HepG2 (cell line): ENCODE data around the gene PIP4K2C. TPM values are rescaled to one million over a fixed set of nuclear protein-coding genes. Genes with fewer than 3 reads are reported as not detected.

ENCODE experiments used
- ASH2L ChIP-seq: fragments of 300-600, 200-600 bp; sonication (generic); IDR thresholded peaks from 2 replicates; pipeline ENCODE4 v1.7.0; 2017; ENCODE audit warnings: low read depth, mild to moderate bottlenecking, moderate library complexity, mixed read lengths, low read length; ENCODE audit not compliant: insufficient read length
- DR1 ChIP-seq: sonication (generic); formaldehyde crosslinking; IDR thresholded peaks from 2 replicates; pipeline ENCODE4 v1.8.0; 2021; ENCODE audit warnings: mild to moderate bottlenecking, missing genetic modification reagents, inconsistent platforms
- GPBP1L1 ChIP-seq: sonication (generic); formaldehyde crosslinking; IDR thresholded peaks from 2 replicates; pipeline ENCODE4 v1.5.0; 2020; ENCODE audit warnings: mild to moderate bottlenecking, missing genetic modification reagents
- HNRNPK ChIP-seq: fragments of 200-400 bp; formaldehyde crosslinking; IDR thresholded peaks from 2 replicates; pipeline ENCODE4 v1.6.1; 2018; ENCODE audit warnings: low read length, low read depth, moderate library complexity, mild to moderate bottlenecking; ENCODE audit not compliant: poor library complexity, severe bottlenecking
- MXD4 ChIP-seq: IDR thresholded peaks from 2 replicates; pipeline ENCODE4 v1.6.1; 2016; ENCODE audit warnings: mild to moderate bottlenecking, missing biosample characterization, missing genetic modification reagents
- PTBP1 ChIP-seq: fragments of 200-400 bp; formaldehyde crosslinking; IDR thresholded peaks from 2 replicates; pipeline ENCODE4 v1.6.1; 2018; ENCODE audit warnings: low read length, low read depth; ENCODE audit not compliant: poor library complexity, severe bottlenecking
- SPEN ChIP-seq: sonication (generic); formaldehyde crosslinking; IDR thresholded peaks from 2 replicates; pipeline ENCODE4 v1.5.1; 2020; ENCODE audit warnings: low read depth, mild to moderate bottlenecking, missing genetic modification reagents
- SRSF1 ChIP-seq: fragments of 200-400 bp; formaldehyde crosslinking; optimal IDR thresholded peaks from 2 replicates; pipeline ENCODE3; 2017; ENCODE audit warnings: mild to moderate bottlenecking, low read depth, low read length, moderate library complexity
- THRA ChIP-seq: sonication (generic); formaldehyde crosslinking; IDR thresholded peaks from 2 replicates; pipeline ENCODE4 v1.4.0; 2020; ENCODE audit warnings: missing genetic modification reagents, borderline replicate concordance
- ZBTB26 ChIP-seq: IDR thresholded peaks from 2 replicates; pipeline ENCODE4 v1.6.1; 2016; ENCODE audit warnings: missing compliant biosample characterization, missing genetic modification reagents, borderline replicate concordance
- ZFP90 ChIP-seq: sonication (generic); formaldehyde crosslinking; IDR thresholded peaks from 2 replicates; pipeline ENCODE4 v1.8.0; 2022; ENCODE audit warnings: missing genetic modification reagents, mild to moderate bottlenecking, inconsistent platforms, borderline replicate concordance
- ZFP91 ChIP-seq: sonication (generic); formaldehyde crosslinking; IDR thresholded peaks from 2 replicates; pipeline ENCODE4 v1.9.0; 2022; ENCODE audit warnings: missing genetic modification reagents, mild to moderate bottlenecking, borderline replicate concordance
- ZFY ChIP-seq: sonication (generic); formaldehyde crosslinking; IDR thresholded peaks from 2 replicates; pipeline ENCODE4 v1.4.0; 2020; ENCODE audit warnings: missing genetic modification reagents
- ZNF160 ChIP-seq: sonication (generic); formaldehyde crosslinking; IDR thresholded peaks from 2 replicates; pipeline ENCODE4 v1.8.0; 2022; ENCODE audit warnings: mild to moderate bottlenecking, inconsistent platforms, missing genetic modification reagents
- ZNF251 ChIP-seq: sonication (generic); formaldehyde crosslinking; IDR thresholded peaks from 2 replicates; pipeline ENCODE4 v1.9.0; 2021; ENCODE audit warnings: mild to moderate bottlenecking, missing genetic modification reagents
- ZNF446 ChIP-seq: sonication (generic); formaldehyde crosslinking; IDR thresholded peaks from 2 replicates; pipeline ENCODE4 v1.5.0; 2020; ENCODE audit warnings: mild to moderate bottlenecking, missing genetic modification reagents
- ZNF503 ChIP-seq: sonication (generic); formaldehyde crosslinking; IDR thresholded peaks from 2 replicates; pipeline ENCODE4 v1.4.0; 2020; ENCODE audit warnings: missing genetic modification reagents
- ZNF530 ChIP-seq: sonication (generic); formaldehyde crosslinking; IDR thresholded peaks from 2 replicates; pipeline ENCODE4 v1.5.0; 2020; ENCODE audit warnings: low read depth, mild to moderate bottlenecking, missing genetic modification reagents
- ZNF558 ChIP-seq: sonication (generic); formaldehyde crosslinking; IDR thresholded peaks from 2 replicates; pipeline ENCODE4 v1.9.0; 2022; ENCODE audit warnings: mild to moderate bottlenecking, missing genetic modification reagents, borderline replicate concordance
- ZNF83 ChIP-seq: sonication (generic); formaldehyde crosslinking; IDR thresholded peaks from 2 replicates; pipeline ENCODE4 v1.4.0; 2020; ENCODE audit warnings: missing genetic modification reagents, mild to moderate bottlenecking, borderline replicate concordance
- polyA plus RNA-seq, 8 experiments: library from polyadenylated mRNA; depleted of rRNA in 3 of 8; stranded (reverse) in 7 of 8; unstranded in 1 of 8; fragments of >200 nt; fragmentation: Illumina TruSeq in 4 of 8; extraction: Trizol in 4 of 8; gene quantifications; 2 replicates each; pipeline versions ENCODE4 v1.2.1 to v1.2.3, GENCODE V29; 2011 to 2016; ENCODE audit warnings: low read depth in 4 of 8, missing spikeins in 1 of 8, mixed read lengths in 1 of 8; ENCODE audit not compliant: insufficient read depth in 1 of 8
- total RNA-seq, 5 experiments: library from RNA; depleted of rRNA; stranded (reverse); fragments of >200 nt; fragmentation: Illumina TruSeq; extraction: Trizol; gene quantifications; 2 replicates each; pipeline ENCODE4 v1.2.3, GENCODE V29; 2016; ENCODE audit warnings: low read depth in 1 of 5

PIP4K2C gene
- total and polyA plus RNA-seq, 2 of the 13 experiments (the other 11 are each of a cell fraction or from before 2014, with no cell fraction given), result 23.3 to 26.4 TPM

- TF ChIP-seq SPEN (CRISPR knock-in tag) (peak; percentile 79), SRSF1 (peak; percentile 39), ZFP90 (0 out of 2 replicates have a peak, but pooled peaks have one; percentile 23), ZNF446 (CRISPR knock-in tag) (peak; percentile 73; the same call in 1 of the 2 replicates), ZNF83 (CRISPR knock-in tag) (no peak), DR1 (CRISPR knock-in tag) (peak; percentile 47; the same call in 1 of the 2 replicates), ZNF160 (CRISPR knock-in tag) (peak; percentile 38; the same call in 1 of the 2 replicates), MXD4 (peak; percentile 46; the same call in 1 of the 2 replicates), ZNF251 (CRISPR knock-in tag) (no peak), ZNF530 (no peak), ASH2L (peak; percentile 39), ZFP91 (CRISPR knock-in tag) (peak; percentile 52; the same call in 1 of the 2 replicates), ZBTB26 (CRISPR knock-in tag) (0 out of 2 replicates have a peak, but pooled peaks have one; percentile 37), ZNF503 (peak; percentile 19; the same call in 1 of the 2 replicates), PTBP1 (no peak), THRA (peak; percentile 47; the same call in 1 of the 2 replicates), ZFY (CRISPR knock-in tag) (peak; percentile 93), ZNF558 (CRISPR knock-in tag) (peak; percentile 44; the same call in 1 of the 2 replicates), GPBP1L1 (CRISPR knock-in tag) (no peak), HNRNPK (peak; percentile 99)
These were observed 20.3 kb downstream of the PIP4K2C start, which contains the start of gene ARHGEF25 (continued) for GRCh38 chr12:57611108-57611826.
